ENCODE results near the gene EHD1. TPM values are rescaled to one million over a fixed set of nuclear protein-coding genes. Genes with fewer than 3 reads are reported as not detected.

The EHD1 gene
- total RNA-seq, 1 donor from 2014 or later, result 28.2 TPM

- H3K4me3 ChIP-seq (ENCODE audit: low read length in 3 of 3), result peak overlapping the region; percentile 32 to 56 (median 54)
- no peak overlapping the region for H3K27ac ChIP-seq (ENCODE audit: low read depth, low read length)
- H3K4me1 ChIP-seq (ENCODE audit: control insufficient read depth in 3 of 3, insufficient read depth in 3 of 3, low read length in 3 of 3), result peaks cover 11 to 21% (median 18%) of the 10 kb centered on the region in 3 donors
- H3K36me3 ChIP-seq (ENCODE audit: control insufficient read depth in 3 of 3, insufficient read depth in 3 of 3, low read length in 3 of 3), result peaks cover 26 to 30% (median 30%) of the 10 kb centered on the region in 3 donors
- no peaks in the 10 kb centered on the region for H3K9me3 ChIP-seq (ENCODE audit: control insufficient read depth in 3 of 3, low read length in 3 of 3)
- H3K9ac ChIP-seq (ENCODE audit: low read depth in 1 of 3, low read length in 3 of 3), result peak overlapping the region in 2 of 3 donors; percentile 38 to 68
- H3K27me3 ChIP-seq (ENCODE audit: control insufficient read depth in 3 of 3, insufficient read depth in 3 of 3, low read length in 3 of 3), result no peaks in the 10 kb centered on the region
These were observed 75.9 kb downstream of the EHD1 start for GRCh38 chr11:64802370-64803157.

Small RNA genes within 50 kb of the gene (small RNA-seq; reads per million reads assigned to genes)
- gene MIR6749 (not detected), gene MIR6750 (not detected)

Other genes with a start within 250 kb of the EHD1 start
- 9.4 TPM for gene NRXN2, start 155.4 kb downstream of the EHD1 start, total RNA-seq
- gene RASGRP2, start 134.5 kb downstream of the EHD1 start, total RNA-seq, result 12.0 TPM
- 291 TPM for gene PYGM, start 118.6 kb downstream of the EHD1 start, total RNA-seq
- gene SF1, start 100.1 kb downstream of the EHD1 start, total RNA-seq, result 102 TPM
- gene MAP4K2, start 75.4 kb downstream of the EHD1 start, total RNA-seq, result 2.6 TPM
- gene MEN1, start 68.1 kb downstream of the EHD1 start, total RNA-seq, result 7.3 TPM
- under 0.01 TPM for gene CDC42BPG, start 34.0 kb downstream of the EHD1 start, total RNA-seq
- 3.1 TPM for gene ATG2A, start 38.6 kb upstream of the EHD1 start, total RNA-seq
- 6.3 TPM for gene PPP2R5B, start 46.1 kb upstream of the EHD1 start, total RNA-seq
- gene GPHA2, start 57.3 kb upstream of the EHD1 start, total RNA-seq, result not detected
- gene MAJIN, start 93.5 kb upstream of the EHD1 start, total RNA-seq, result not detected
- gene BATF2, start 118.3 kb upstream of the EHD1 start, total RNA-seq, result 0.52 TPM
- gene ARL2, start 135.5 kb upstream of the EHD1 start, total RNA-seq, result 53.2 TPM
- gene SNX15, start 148.8 kb upstream of the EHD1 start, total RNA-seq, result 12.0 TPM
- gene SAC3D1, start 162.6 kb upstream of the EHD1 start, total RNA-seq, result 5.2 TPM
- 8.4 TPM for gene NAALADL1, start 179.9 kb upstream of the EHD1 start, total RNA-seq
- gene CDCA5, start 205.4 kb upstream of the EHD1 start, total RNA-seq, result 1.0 TPM
- gene ZFPL1, start 205.6 kb upstream of the EHD1 start, total RNA-seq, result 22.4 TPM
- 166 TPM for gene VPS51, start 217.6 kb upstream of the EHD1 start, total RNA-seq
- 8.4 TPM for gene TM7SF2, start 233.3 kb upstream of the EHD1 start, total RNA-seq
- 4.2 TPM for gene ZNHIT2, start 239.1 kb upstream of the EHD1 start, total RNA-seq
- 292 TPM for gene FAU, start 243.5 kb upstream of the EHD1 start, total RNA-seq
- gene MRPL49, start 243.7 kb upstream of the EHD1 start, total RNA-seq, result 21.4 TPM